Suprapubic skin (tissue), 4 donors: Measurements from ENCODE around the gene L1CAM. TPM values are rescaled to one million over a fixed set of nuclear protein-coding genes. Genes with fewer than 3 reads are reported as not detected.
A peak's percentile ranks its signal among the peaks of the same experiment; 100 is the strongest.
"Not testable (repeated sequence)": the region's sequence is repeated elsewhere in the genome, so short reads cannot be mapped to it uniquely, and the experiment has no call there.

ENCODE experiments used
- DNase-seq, 2 donors: peaks; one replicate each; pipeline ENCODE4 v3.0.0-alpha.2; 2019; ENCODE audit warnings: low spot score in 2 of 2
- H3K27ac ChIP-seq: fragments of 200-600 bp; sonication (generic); one replicate; pipeline ENCODE4 v1.5.1; 2019
- H3K27me3 ChIP-seq: fragments of 200-600 bp; sonication (generic); one replicate; pipeline ENCODE4 v1.5.1; 2019
- H3K36me3 ChIP-seq: fragments of 200-600 bp; sonication (generic); one replicate; pipeline ENCODE4 v1.5.1; 2019
- H3K4me1 ChIP-seq: fragments of 200-600 bp; sonication (generic); one replicate; pipeline ENCODE4 v1.5.1; 2019
- H3K4me3 ChIP-seq: fragments of 200-600 bp; sonication (generic); one replicate; pipeline ENCODE4 v1.5.1; 2019; ENCODE audit warnings: mild to moderate bottlenecking
- H3K9me3 ChIP-seq: fragments of 200-600 bp; sonication (generic); one replicate; pipeline ENCODE4 v1.5.1; 2019
- CTCF ChIP-seq, 2 donors: fragments of 200-600 bp in 1 of 2; fragments of 450-650 bp in 1 of 2; sonication (generic) in 1 of 2; IDR thresholded peaks; one replicate each; pipeline ENCODE4 v1.5.1; 2016 to 2019; ENCODE audit warnings: antibody characterized with exemption in 2 of 2, mild to moderate bottlenecking in 1 of 2, moderate library complexity in 1 of 2
- EP300 ChIP-seq: sonication (generic); formaldehyde crosslinking; IDR thresholded peaks from one replicate; pipeline ENCODE4 v1.6.1; 2017; ENCODE audit warnings: antibody characterized with exemption
- POLR2A ChIP-seq, 2 donors: fragments of 450-650 bp; IDR thresholded peaks; one replicate each; pipeline ENCODE4 v1.6.1; 2017; ENCODE audit warnings: antibody characterized with exemption in 2 of 2, mild to moderate bottlenecking in 2 of 2, moderate library complexity in 2 of 2
- POLR2AphosphoS5 ChIP-seq, 3 donors: sonication (generic); formaldehyde crosslinking; IDR thresholded peaks; one replicate each; pipeline ENCODE4 v1.6.1; 2017; ENCODE audit warnings: antibody characterized with exemption in 3 of 3
- WGBS: methylation state at CpG from one replicate; pipeline ENCODE4 v1.1.5; 2018; 5-methylcytosine and 5-hydroxymethylcytosine counted together
- total RNA-seq, 4 donors: library from RNA; depleted of rRNA; stranded (reverse); fragments of >200 nt; gene quantifications; one replicate each; pipeline ENCODE4 v1.1.0, GENCODE V29; 2016

The L1CAM gene
- total RNA-seq, 4 donors from 2014 or later, result 4.1 to 10.4 (median 8.5) TPM

DNA sequence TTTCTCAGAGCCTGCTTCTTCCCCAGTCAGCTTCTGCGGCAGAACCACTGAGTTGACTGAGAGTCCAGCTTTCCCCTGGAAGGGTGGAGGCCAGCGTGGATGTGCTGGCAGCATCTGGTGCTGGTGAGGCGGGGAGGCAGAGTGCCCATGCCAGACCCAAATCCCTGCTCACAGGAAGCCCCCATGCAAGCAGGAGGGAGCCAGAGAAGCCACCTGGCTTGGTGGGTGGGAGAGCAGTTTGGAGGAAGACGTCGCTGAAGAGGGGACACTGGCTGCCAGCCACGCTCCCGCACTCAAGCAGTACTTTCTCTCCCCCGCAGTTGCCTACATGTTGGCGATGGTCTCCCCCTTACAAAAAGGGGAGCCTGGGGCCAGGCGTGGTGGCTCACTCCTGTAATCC is 61.6 kb downstream of the L1CAM start:
- Histone ChIP-seq H3K27me3 (no peaks in the 10 kb centered on the region), H3K27ac (no peak overlapping the region), H3K4me3 (no peak overlapping the region), H3K4me1 (peaks cover 11% of the 10 kb centered on the region), H3K36me3 (no peaks in the 10 kb centered on the region), H3K9me3 (no peaks in the 10 kb centered on the region)
- WGBS, result 85% methylated on average over 6 of the region's 10 CpGs
- DNase-seq, result no peak
- TF ChIP-seq CTCF (IDR thresholded peaks at IDR 0.05) (no peak), POLR2A (IDR thresholded peaks at IDR 0.05) (no peak), POLR2AphosphoS5 (IDR thresholded peaks at IDR 0.05) (no peak), EP300 (no peak)

- no peak for DNase-seq
- Histone ChIP-seq H3K4me1 (peaks cover 11% of the 10 kb centered on the region), H3K4me3 (no peak overlapping the region), H3K9me3 (no peaks in the 10 kb centered on the region), H3K27ac (no peak overlapping the region), H3K27me3 (no peaks in the 10 kb centered on the region), H3K36me3 (no peaks in the 10 kb centered on the region)
- TF ChIP-seq CTCF (IDR thresholded peaks at IDR 0.05) (no peak), EP300 (no peak), POLR2AphosphoS5 (IDR thresholded peaks at IDR 0.05) (no peak), POLR2A (IDR thresholded peaks at IDR 0.05) (no peak)
- WGBS, result 89% methylated on average over 9 of the region's 9 CpGs
Measured at GRCh38 chrX:153821066-153821465, 64.9 kb downstream of the L1CAM start.

DNA sequence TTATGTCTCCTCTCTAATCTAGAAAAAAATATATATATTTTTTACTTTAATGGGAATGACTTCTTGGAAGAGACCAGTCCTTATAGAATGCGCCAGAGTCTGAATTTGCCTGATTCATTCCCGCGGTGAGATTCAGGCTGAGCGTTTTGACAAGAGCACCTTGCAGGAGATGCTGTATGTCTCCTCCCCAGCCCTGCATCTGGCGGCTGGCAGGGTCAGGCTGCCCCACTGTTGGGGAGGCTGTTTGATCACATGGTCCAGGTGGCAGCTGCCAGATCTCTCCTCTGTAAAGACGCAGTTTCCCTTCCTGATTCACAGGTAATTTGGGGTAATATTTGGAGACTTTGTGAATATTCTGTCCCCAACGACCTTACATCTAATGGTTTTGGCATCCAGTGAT is 65.4 kb downstream of the L1CAM start:
- H3K4me1 ChIP-seq, result peaks cover 11% of the 10 kb centered on the region
- no peak overlapping the region for H3K4me3 ChIP-seq
- no peaks in the 10 kb centered on the region for H3K9me3 ChIP-seq
- H3K27ac ChIP-seq, result no peak overlapping the region
- 82% methylated on average over 7 of the region's 7 CpGs for WGBS
- DNase-seq, result no peak
- no peaks in the 10 kb centered on the region for H3K36me3 ChIP-seq
- TF ChIP-seq CTCF (IDR thresholded peaks at IDR 0.05) (no peak), EP300 (no peak), POLR2A (IDR thresholded peaks at IDR 0.05) (no peak), POLR2AphosphoS5 (IDR thresholded peaks at IDR 0.05) (no peak)
- no peaks in the 10 kb centered on the region for H3K27me3 ChIP-seq

- H3K27me3 ChIP-seq, result no peaks in the 10 kb centered on the region
- no peak for DNase-seq
- no peaks in the 10 kb centered on the region for H3K36me3 ChIP-seq
- no peak overlapping the region for H3K27ac ChIP-seq
- 77% methylated on average over 13 of the region's 23 CpGs for WGBS
- H3K4me1 ChIP-seq, result peaks cover 11% of the 10 kb centered on the region
- H3K9me3 ChIP-seq, result no peaks in the 10 kb centered on the region
- TF ChIP-seq POLR2AphosphoS5 (IDR thresholded peaks at IDR 0.05), result no peak
- no peak for TF ChIP-seq CTCF (IDR thresholded peaks at IDR 0.05)
- TF ChIP-seq POLR2A (IDR thresholded peaks at IDR 0.05), result no peak
- no peak for TF ChIP-seq EP300
- peak overlapping the region; percentile 43 for H3K4me3 ChIP-seq
Measured at GRCh38 chrX:153819384-153820040, 66.5 kb downstream of the L1CAM start.

- 26% methylated on average over 28 of the region's 67 CpGs for whole genome bisulfite sequencing
- TF ChIP-seq CTCF (IDR thresholded peaks at IDR 0.05), result no peak
- no peak for TF ChIP-seq POLR2A (IDR thresholded peaks at IDR 0.05)
- TF ChIP-seq EP300, result no peak
- no peak for TF ChIP-seq POLR2AphosphoS5 (IDR thresholded peaks at IDR 0.05)
- peaks cover 11% of the 10 kb centered on the region for H3K4me1 ChIP-seq
- H3K27ac ChIP-seq, result no peak overlapping the region
- no peaks in the 10 kb centered on the region for H3K27me3 ChIP-seq
- no peak for DNase-seq
- peak overlapping the region; percentile 43 for H3K4me3 ChIP-seq
- no peaks in the 10 kb centered on the region for H3K36me3 ChIP-seq
- no peaks in the 10 kb centered on the region for H3K9me3 ChIP-seq
Measured at GRCh38 chrX:153818571-153819383, 67.2 kb downstream of the L1CAM start.

DNA sequence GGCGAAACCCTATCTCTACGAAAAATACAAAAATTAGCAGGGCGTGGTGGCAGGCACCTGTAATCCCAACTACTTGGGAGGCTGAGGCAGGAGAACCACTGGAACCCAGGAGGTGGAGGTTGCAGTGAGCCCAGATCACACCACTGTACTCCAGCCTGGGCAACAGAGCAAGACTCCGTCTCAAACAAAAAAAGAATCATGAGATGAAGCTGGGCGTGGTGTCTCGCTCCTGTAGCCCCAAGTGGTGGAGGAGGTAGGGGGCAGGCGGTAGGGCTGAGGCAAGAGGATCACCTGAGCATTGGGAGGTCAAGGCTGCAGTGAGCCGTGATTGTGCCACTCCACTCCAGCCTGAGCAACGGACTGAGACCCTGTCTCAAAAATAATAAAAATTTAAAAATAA is 67.9 kb downstream of the L1CAM start:
- WGBS, result 90% methylated on average over 9 of the region's 9 CpGs
- H3K4me3 ChIP-seq, H3K36me3 ChIP-seq, H3K27ac ChIP-seq, H3K9me3 ChIP-seq, DNase-seq, H3K27me3 ChIP-seq: not testable (repeated sequence)
- peaks cover 11% of the 10 kb centered on the region for H3K4me1 ChIP-seq
